ENCODE data around the gene GIMAP8. TPM values are rescaled to one million over a fixed set of nuclear protein-coding genes. Genes with fewer than 3 reads are reported as not detected.

Gene GIMAP8
- total RNA-seq, 1 experiment from 2014 or later, result not detected

GRCh38 chr7:150461520-150461919, 11.1 kb downstream of the GIMAP8 start:
- no peaks in the 10 kb centered on the region for H3K9me3 ChIP-seq (ENCODE audit: low read length)
- no peaks in the 10 kb centered on the region; the same call in 1 of the 2 replicates for H3K27me3 ChIP-seq (ENCODE audit: low read length)
- H3K4me1 ChIP-seq (ENCODE audit: low read length), result no peaks in the 10 kb centered on the region
- no peaks in the 10 kb centered on the region for H3K9me2 ChIP-seq (replicated peaks; ENCODE audit: insufficient read depth, low read length)
- DNase-seq, result no peak
- no peaks in the 10 kb centered on the region for H3K36me3 ChIP-seq (ENCODE audit: insufficient read depth, low read length)
- H2AFZ ChIP-seq (ENCODE audit: low read length), result no peak overlapping the region
- no peak overlapping the region for H3K27ac ChIP-seq (ENCODE audit: low read length)
- no peak overlapping the region for H3K4me3 ChIP-seq (ENCODE audit: low read length)
- no peaks in the 10 kb centered on the region for H4K20me1 ChIP-seq (ENCODE audit: insufficient read depth, low read depth, low read length)
- H3K9ac ChIP-seq (ENCODE audit: low read length), result no peak overlapping the region
- no peaks in the 10 kb centered on the region for H3K79me2 ChIP-seq (ENCODE audit: low read length)
- H3K4me2 ChIP-seq (ENCODE audit: low read depth, low read length, poor library complexity, severe bottlenecking), result no peak overlapping the region

DNA sequence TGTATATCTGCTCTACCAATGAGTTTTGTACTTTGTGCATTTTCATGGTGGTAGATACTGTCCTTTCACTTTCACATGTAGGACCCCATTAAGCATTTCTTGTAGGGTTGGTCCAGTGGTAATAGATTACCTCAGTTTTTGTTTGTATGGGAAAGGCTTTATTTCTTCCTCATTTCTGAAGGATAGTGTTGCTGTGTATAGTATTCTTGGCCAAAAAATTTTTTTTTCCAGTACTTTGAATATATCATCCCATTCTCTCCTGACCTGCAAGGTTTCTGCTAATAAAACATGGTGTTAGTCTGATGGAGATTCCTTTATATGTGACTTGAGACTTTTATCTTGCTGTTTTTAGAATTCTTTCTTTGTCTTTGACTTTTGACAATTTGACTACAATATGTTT, 12.0 kb downstream of the GIMAP8 start:
- Histone ChIP-seq H3K4me1 (ENCODE audit: low read length) (no peaks in the 10 kb centered on the region), H4K20me1 (ENCODE audit: insufficient read depth, low read depth, low read length) (no peaks in the 10 kb centered on the region), H3K9ac (ENCODE audit: low read length) (no peak overlapping the region), H2AFZ (ENCODE audit: low read length) (no peak overlapping the region), H3K36me3 (ENCODE audit: insufficient read depth, low read length) (no peaks in the 10 kb centered on the region), H3K4me2 (ENCODE audit: low read depth, low read length, poor library complexity, severe bottlenecking) (no peak overlapping the region), H3K4me3 (ENCODE audit: low read length) (no peak overlapping the region), H3K79me2 (ENCODE audit: low read length) (no peaks in the 10 kb centered on the region), H3K9me3 (ENCODE audit: low read length) (no peaks in the 10 kb centered on the region), H3K27ac (ENCODE audit: low read length) (no peak overlapping the region), H3K9me2 (replicated peaks; ENCODE audit: insufficient read depth, low read length) (no peaks in the 10 kb centered on the region), H3K27me3 (ENCODE audit: low read length) (no peaks in the 10 kb centered on the region)
- no peak for DNase-seq

DNA sequence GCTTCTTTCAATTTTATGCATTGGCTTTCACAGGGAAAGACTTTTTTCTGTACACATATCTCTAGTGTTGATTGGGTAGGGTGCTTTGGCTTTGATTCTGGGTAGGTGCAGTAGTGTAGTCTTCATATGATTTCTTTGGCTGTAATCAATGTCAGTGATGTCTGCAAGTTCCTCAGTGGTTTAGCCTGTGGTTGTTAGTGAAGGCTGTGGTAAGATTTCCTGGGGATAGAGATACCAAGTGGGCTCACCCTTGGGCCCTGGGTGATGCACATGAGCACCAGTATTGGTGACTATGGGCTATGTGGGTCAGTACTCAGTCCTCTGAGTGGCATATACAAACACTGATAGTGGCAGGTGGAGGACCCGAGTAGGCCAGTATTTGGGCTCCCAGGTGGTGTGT, 13.0 kb downstream of the GIMAP8 start:
- Histone ChIP-seq H3K9me2 (replicated peaks; ENCODE audit: insufficient read depth, low read length) (no peaks in the 10 kb centered on the region), H2AFZ (ENCODE audit: low read length) (no peak overlapping the region), H3K4me3 (ENCODE audit: low read length) (no peak overlapping the region), H3K36me3 (ENCODE audit: insufficient read depth, low read length) (no peaks in the 10 kb centered on the region), H3K9me3 (ENCODE audit: low read length) (no peaks in the 10 kb centered on the region), H3K4me1 (ENCODE audit: low read length) (no peaks in the 10 kb centered on the region), H3K4me2 (ENCODE audit: low read depth, low read length, poor library complexity, severe bottlenecking) (no peak overlapping the region), H3K27me3 (ENCODE audit: low read length) (no peaks in the 10 kb centered on the region), H4K20me1 (ENCODE audit: insufficient read depth, low read depth, low read length) (no peaks in the 10 kb centered on the region), H3K27ac (ENCODE audit: low read length) (no peak overlapping the region), H3K79me2 (ENCODE audit: low read length) (no peaks in the 10 kb centered on the region), H3K9ac (ENCODE audit: low read length) (no peak overlapping the region)
- no peak for DNase-seq

GRCh38 chr7:150464962-150465361, 14.5 kb downstream of the GIMAP8 start:
- no peak overlapping the region for H3K4me3 ChIP-seq (ENCODE audit: low read length)
- no peaks in the 10 kb centered on the region for H3K27me3 ChIP-seq (ENCODE audit: low read length)
- H3K4me2 ChIP-seq (ENCODE audit: low read depth, low read length, poor library complexity, severe bottlenecking), result no peak overlapping the region
- H3K36me3 ChIP-seq (ENCODE audit: insufficient read depth, low read length), result no peaks in the 10 kb centered on the region
- no peaks in the 10 kb centered on the region for H3K9me2 ChIP-seq (replicated peaks; ENCODE audit: insufficient read depth, low read length)
- no peak overlapping the region for H3K27ac ChIP-seq (ENCODE audit: low read length)
- no peaks in the 10 kb centered on the region for H3K4me1 ChIP-seq (ENCODE audit: low read length)
- H3K79me2 ChIP-seq (ENCODE audit: low read length), result no peaks in the 10 kb centered on the region
- H4K20me1 ChIP-seq (ENCODE audit: insufficient read depth, low read depth, low read length), result no peaks in the 10 kb centered on the region
- no peak overlapping the region for H2AFZ ChIP-seq (ENCODE audit: low read length)
- H3K9me3 ChIP-seq (ENCODE audit: low read length), result no peaks in the 10 kb centered on the region
- no peak overlapping the region for H3K9ac ChIP-seq (ENCODE audit: low read length)
- DNase-seq, result no peak

DNA sequence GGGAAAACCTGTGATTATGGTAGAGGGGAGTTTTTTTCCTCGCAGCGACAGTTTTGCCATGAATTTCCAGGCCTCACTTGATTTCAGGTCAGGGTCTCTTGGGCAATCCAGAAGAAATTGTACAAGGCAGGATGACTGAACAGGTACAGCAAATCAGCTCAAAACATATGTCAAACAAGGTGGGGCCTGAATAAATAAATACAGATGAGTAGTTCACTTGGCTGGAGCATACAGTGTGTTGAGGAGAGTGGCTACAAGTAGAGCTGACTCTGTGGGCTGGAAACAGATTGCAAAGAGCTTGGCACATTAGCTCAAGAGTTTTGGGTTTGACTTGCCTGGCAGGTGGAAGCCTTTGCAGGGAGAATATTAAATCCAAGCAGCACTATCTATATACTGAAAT, 15.0 kb downstream of the GIMAP8 start:
- H3K36me3 ChIP-seq (ENCODE audit: insufficient read depth, low read length), result no peaks in the 10 kb centered on the region
- DNase-seq, result no peak
- no peaks in the 10 kb centered on the region for H3K9me2 ChIP-seq (replicated peaks; ENCODE audit: insufficient read depth, low read length)
- no peak overlapping the region for H3K4me3 ChIP-seq (ENCODE audit: low read length)
- no peaks in the 10 kb centered on the region for H4K20me1 ChIP-seq (ENCODE audit: insufficient read depth, low read depth, low read length)
- H3K9ac ChIP-seq (ENCODE audit: low read length), result no peak overlapping the region
- no peak overlapping the region for H3K27ac ChIP-seq (ENCODE audit: low read length)
- no peak overlapping the region for H3K4me2 ChIP-seq (ENCODE audit: low read depth, low read length, poor library complexity, severe bottlenecking)
- no peaks in the 10 kb centered on the region for H3K27me3 ChIP-seq (ENCODE audit: low read length)
- H2AFZ ChIP-seq (ENCODE audit: low read length), result no peak overlapping the region
- H3K79me2 ChIP-seq (ENCODE audit: low read length), result no peaks in the 10 kb centered on the region
- H3K9me3 ChIP-seq (ENCODE audit: low read length), result no peaks in the 10 kb centered on the region
- H3K4me1 ChIP-seq (ENCODE audit: low read length), result no peaks in the 10 kb centered on the region

GRCh38 chr7:150466477-150466876, 16.0 kb downstream of the GIMAP8 start:
- Histone ChIP-seq H3K27ac (ENCODE audit: low read length) (no peak overlapping the region), H3K9me2 (replicated peaks; ENCODE audit: insufficient read depth, low read length) (no peaks in the 10 kb centered on the region), H3K79me2 (ENCODE audit: low read length) (no peaks in the 10 kb centered on the region), H3K9me3 (ENCODE audit: low read length) (no peaks in the 10 kb centered on the region), H3K4me1 (ENCODE audit: low read length) (no peaks in the 10 kb centered on the region), H4K20me1 (ENCODE audit: insufficient read depth, low read depth, low read length) (no peaks in the 10 kb centered on the region), H3K4me3 (ENCODE audit: low read length) (no peak overlapping the region), H3K4me2 (ENCODE audit: low read depth, low read length, poor library complexity, severe bottlenecking) (no peak overlapping the region), H3K36me3 (ENCODE audit: insufficient read depth, low read length) (no peaks in the 10 kb centered on the region), H2AFZ (ENCODE audit: low read length) (no peak overlapping the region), H3K27me3 (ENCODE audit: low read length) (no peaks in the 10 kb centered on the region), H3K9ac (ENCODE audit: low read length) (no peak overlapping the region)
- no peak for DNase-seq

- no peak for DNase-seq
- Histone ChIP-seq H3K27me3 (ENCODE audit: low read length) (no peaks in the 10 kb centered on the region), H3K36me3 (ENCODE audit: insufficient read depth, low read length) (no peaks in the 10 kb centered on the region), H3K9me3 (ENCODE audit: low read length) (no peaks in the 10 kb centered on the region), H3K4me1 (ENCODE audit: low read length) (no peaks in the 10 kb centered on the region), H3K27ac (ENCODE audit: low read length) (no peak overlapping the region), H3K4me2 (ENCODE audit: low read depth, low read length, poor library complexity, severe bottlenecking) (no peak overlapping the region), H4K20me1 (ENCODE audit: insufficient read depth, low read depth, low read length) (no peaks in the 10 kb centered on the region), H3K79me2 (ENCODE audit: low read length) (no peaks in the 10 kb centered on the region), H3K9me2 (replicated peaks; ENCODE audit: insufficient read depth, low read length) (no peaks in the 10 kb centered on the region), H3K4me3 (ENCODE audit: low read length) (no peak overlapping the region), H3K9ac (ENCODE audit: low read length) (no peak overlapping the region), H2AFZ (ENCODE audit: low read length) (no peak overlapping the region)
These were observed 17.8 kb downstream of the GIMAP8 start for GRCh38 chr7:150468241-150468640.

GRCh38 chr7:150471886-150472285, 21.5 kb downstream of the GIMAP8 start:
- Histone ChIP-seq H3K4me2 (ENCODE audit: low read depth, low read length, poor library complexity, severe bottlenecking) (no peak overlapping the region), H3K9me2 (replicated peaks; ENCODE audit: insufficient read depth, low read length) (no peaks in the 10 kb centered on the region), H3K27me3 (ENCODE audit: low read length) (no peaks in the 10 kb centered on the region), H3K4me3 (ENCODE audit: low read length) (no peak overlapping the region), H2AFZ (ENCODE audit: low read length) (no peak overlapping the region), H3K27ac (ENCODE audit: low read length) (no peak overlapping the region), H3K9ac (ENCODE audit: low read length) (no peak overlapping the region), H4K20me1 (ENCODE audit: insufficient read depth, low read depth, low read length) (no peaks in the 10 kb centered on the region), H3K36me3 (ENCODE audit: insufficient read depth, low read length) (no peaks in the 10 kb centered on the region), H3K4me1 (ENCODE audit: low read length) (no peaks in the 10 kb centered on the region), H3K79me2 (ENCODE audit: low read length) (no peaks in the 10 kb centered on the region), H3K9me3 (ENCODE audit: low read length) (no peaks in the 10 kb centered on the region)
- DNase-seq, result no peak

- Histone ChIP-seq H3K4me2 (ENCODE audit: low read depth, low read length, poor library complexity, severe bottlenecking) (no peak overlapping the region), H3K9me3 (ENCODE audit: low read length) (no peaks in the 10 kb centered on the region), H4K20me1 (ENCODE audit: insufficient read depth, low read depth, low read length) (no peaks in the 10 kb centered on the region), H3K9me2 (replicated peaks; ENCODE audit: insufficient read depth, low read length) (no peaks in the 10 kb centered on the region), H3K27ac (ENCODE audit: low read length) (no peak overlapping the region), H3K36me3 (ENCODE audit: insufficient read depth, low read length) (no peaks in the 10 kb centered on the region), H2AFZ (ENCODE audit: low read length) (no peak overlapping the region), H3K4me3 (ENCODE audit: low read length) (no peak overlapping the region), H3K9ac (ENCODE audit: low read length) (no peak overlapping the region), H3K4me1 (ENCODE audit: low read length) (no peaks in the 10 kb centered on the region), H3K27me3 (ENCODE audit: low read length) (no peaks in the 10 kb centered on the region), H3K79me2 (ENCODE audit: low read length) (no peaks in the 10 kb centered on the region)
- no peak for DNase-seq
These were observed 23.5 kb downstream of the GIMAP8 start for GRCh38 chr7:150473902-150474301.

All from Karpas-422 (cell line).